MV-4-11 (cell line): ENCODE data around the gene GRIK3.
A peak's percentile ranks its signal among the peaks of the same experiment; 100 is the strongest.
"Not testable (repeated sequence)": the region's sequence is repeated elsewhere in the genome, so short reads cannot be mapped to it uniquely, and the experiment has no call there.

ENCODE experiments used
- DNase-seq: peaks from one replicate; lab custom pipeline; 2025; lab: John Stamatoyannopoulos, UW

GRIK3 gene

GRCh38 chr1:36941316-36941978 is 92.9 kb downstream of the GRIK3 start:
- no peak for DNase-seq

- no peak for DNase-seq
Measured at GRCh38 chr1:36938819-36939218, 95.5 kb downstream of the GRIK3 start.

- no peak for DNase-seq
Measured at GRCh38 chr1:36937371-36937770, 96.9 kb downstream of the GRIK3 start.

- DNase-seq = no peak
Measured at GRCh38 chr1:36934061-36934460, 100.3 kb downstream of the GRIK3 start.

- DNase-seq = no peak
Measured at GRCh38 chr1:36927826-36928225, 106.5 kb downstream of the GRIK3 start.

GRCh38 chr1:36925251-36925650 is 109.1 kb downstream of the GRIK3 start:
- no peak for DNase-seq

- DNase-seq = peak; percentile 23
Measured at GRCh38 chr1:36924282-36924811, 110.0 kb downstream of the GRIK3 start.

- no peak for DNase-seq
Measured at GRCh38 chr1:36922593-36923426, 111.5 kb downstream of the GRIK3 start.

GRCh38 chr1:36922071-36922470 is 112.2 kb downstream of the GRIK3 start:
- DNase-seq = no peak

GRCh38 chr1:36920801-36921405 is 113.4 kb downstream of the GRIK3 start:
- DNase-seq = no peak

GRCh38 chr1:36920371-36920770 is 113.9 kb downstream of the GRIK3 start:
- DNase-seq = no peak

- DNase-seq = no peak
Measured at GRCh38 chr1:36919491-36920145, 114.7 kb downstream of the GRIK3 start.

- DNase-seq = no peak
Measured at GRCh38 chr1:36918604-36919003, 115.7 kb downstream of the GRIK3 start.

- DNase-seq = not testable (repeated sequence)
Measured at GRCh38 chr1:36916542-36916941, 117.8 kb downstream of the GRIK3 start.

GRCh38 chr1:36913484-36914060 is 120.7 kb downstream of the GRIK3 start:
- DNase-seq = no peak

- no peak for DNase-seq
Measured at GRCh38 chr1:36913016-36913415, 121.3 kb downstream of the GRIK3 start.

GRCh38 chr1:36912365-36912865 is 121.9 kb downstream of the GRIK3 start:
- DNase-seq = no peak

- DNase-seq = no peak
Measured at GRCh38 chr1:36911561-36912364, 122.6 kb downstream of the GRIK3 start.

GRCh38 chr1:36910886-36911540 is 123.3 kb downstream of the GRIK3 start:
- no peak for DNase-seq
